Uterus (tissue), 4 donors: Measurements from ENCODE around the gene CRELD2. TPM values are rescaled to one million over a fixed set of nuclear protein-coding genes. Genes with fewer than 3 reads are reported as not detected.

Experiments used
- DNase-seq, 2 donors: peaks; one replicate each; pipeline ENCODE4 v3.0.0-alpha.2; 2019 to 2020
- H3K27ac ChIP-seq, 2 donors: fragments of 200-600 bp; sonication (generic); 1 replicate in 1 of 2; 2 replicates in 1 of 2; pipeline ENCODE4 v1.5.1; 2016 to 2018
- H3K27me3 ChIP-seq, 2 donors: fragments of 200-600 bp; sonication (generic); one replicate each; pipeline ENCODE4 v1.5.1; 2018 to 2019; ENCODE audit warnings: control low read depth in 1 of 2
- H3K36me3 ChIP-seq, 2 donors: fragments of 200-600 bp; sonication (generic); one replicate each; pipeline ENCODE4 v1.5.1; 2019; ENCODE audit warnings: control low read depth in 1 of 2
- H3K4me1 ChIP-seq, 2 donors: fragments of 200-600 bp; sonication (generic); one replicate each; pipeline ENCODE4 v1.5.1; 2018 to 2019; ENCODE audit warnings: control low read depth in 1 of 2
- H3K4me3 ChIP-seq, 2 donors: fragments of 200-600 bp; sonication (generic); 1 replicate in 1 of 2; 2 replicates in 1 of 2; pipeline ENCODE4 v1.5.1; 2018 to 2019; ENCODE audit warnings: mild to moderate bottlenecking in 1 of 2
- H3K9me3 ChIP-seq, 2 donors: fragments of 200-600 bp; sonication (generic); one replicate each; pipeline ENCODE4 v1.5.1; 2019; ENCODE audit warnings: control low read depth in 1 of 2
- POLR2A ChIP-seq, 2 donors: fragments of 450-650 bp; IDR thresholded peaks; one replicate each; pipeline ENCODE4 v1.6.1; 2016; ENCODE audit warnings: antibody characterized with exemption in 2 of 2, mild to moderate bottlenecking in 1 of 2, moderate library complexity in 1 of 2
- intact Hi-C: fragments of 100-400 bp; cut with DNase I; formaldehyde crosslinking; loops from one replicate; pipeline ENCODE4 v1.15.1; 2023; ENCODE audit warnings: low total_unique reads
- total RNA-seq, 4 donors: library from RNA; depleted of rRNA in 3 of 4; stranded (reverse); fragments of >200 nt in 3 of 4; gene quantifications; one replicate each; pipeline versions ENCODE4 v1.1.0 to v1.2.4, GENCODE V29; 2014 to 2023
- TF ChIP-seq, protein P1 (sequence below), 4 experiments: fragments of 200-600 bp in 2 of 4; fragments of 450-650 bp in 2 of 4; sonication (generic) in 2 of 4; IDR thresholded peaks; one replicate each; pipeline ENCODE4 v1.5.1; 2016 to 2019; ENCODE audit warnings: antibody characterized with exemption in 4 of 4, mild to moderate bottlenecking in 2 of 4, moderate library complexity in 1 of 4
- donor health status: DM: yes; HTN: yes; CAD: no.

Gene CRELD2
- total RNA-seq, 4 donors from 2014 or later = 3.6 to 37.0 (median 14.6) TPM

DNA sequence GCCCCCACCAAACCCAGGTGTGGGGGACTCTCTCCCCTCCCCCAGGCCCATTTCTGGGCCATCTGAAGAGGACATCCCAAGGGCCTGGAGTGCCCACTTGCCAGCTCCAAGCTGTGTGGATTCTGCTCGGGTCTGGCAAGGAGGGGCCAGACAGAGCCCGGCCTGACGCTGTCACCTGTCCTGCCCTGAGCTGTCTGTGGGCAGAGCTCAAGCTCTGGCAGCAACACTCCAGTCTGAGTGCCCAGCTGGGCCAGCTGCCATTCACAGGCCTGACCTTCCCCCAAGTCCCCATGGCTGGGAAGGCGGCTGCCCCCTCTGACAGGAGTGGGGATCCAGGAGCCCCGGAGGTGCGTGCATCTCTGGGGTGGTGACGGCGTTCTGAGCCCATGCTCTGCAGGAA, 35.9 kb downstream of the CRELD2 start:
- Histone ChIP-seq H3K27me3 (no peaks in the 10 kb centered on the region), H3K9me3 (no peaks in the 10 kb centered on the region), H3K27ac (peak overlapping the region in 1 of 2 donors; percentile 49), H3K4me1 (peaks cover 0 to 3% of the 10 kb centered on the region in 2 donors), H3K4me3 (no peak overlapping the region), H3K36me3 (no peaks in the 10 kb centered on the region)
- DNase-seq = no peak
- TF ChIP-seq, protein P1, sequence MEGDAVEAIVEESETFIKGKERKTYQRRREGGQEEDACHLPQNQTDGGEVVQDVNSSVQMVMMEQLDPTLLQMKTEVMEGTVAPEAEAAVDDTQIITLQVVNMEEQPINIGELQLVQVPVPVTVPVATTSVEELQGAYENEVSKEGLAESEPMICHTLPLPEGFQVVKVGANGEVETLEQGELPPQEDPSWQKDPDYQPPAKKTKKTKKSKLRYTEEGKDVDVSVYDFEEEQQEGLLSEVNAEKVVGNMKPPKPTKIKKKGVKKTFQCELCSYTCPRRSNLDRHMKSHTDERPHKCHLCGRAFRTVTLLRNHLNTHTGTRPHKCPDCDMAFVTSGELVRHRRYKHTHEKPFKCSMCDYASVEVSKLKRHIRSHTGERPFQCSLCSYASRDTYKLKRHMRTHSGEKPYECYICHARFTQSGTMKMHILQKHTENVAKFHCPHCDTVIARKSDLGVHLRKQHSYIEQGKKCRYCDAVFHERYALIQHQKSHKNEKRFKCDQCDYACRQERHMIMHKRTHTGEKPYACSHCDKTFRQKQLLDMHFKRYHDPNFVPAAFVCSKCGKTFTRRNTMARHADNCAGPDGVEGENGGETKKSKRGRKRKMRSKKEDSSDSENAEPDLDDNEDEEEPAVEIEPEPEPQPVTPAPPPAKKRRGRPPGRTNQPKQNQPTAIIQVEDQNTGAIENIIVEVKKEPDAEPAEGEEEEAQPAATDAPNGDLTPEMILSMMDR (IDR thresholded peaks at IDR 0.05) = no peak
- TF ChIP-seq POLR2A (IDR thresholded peaks at IDR 0.05) = no peak
- intact Hi-C loops = no loop called here

DNA sequence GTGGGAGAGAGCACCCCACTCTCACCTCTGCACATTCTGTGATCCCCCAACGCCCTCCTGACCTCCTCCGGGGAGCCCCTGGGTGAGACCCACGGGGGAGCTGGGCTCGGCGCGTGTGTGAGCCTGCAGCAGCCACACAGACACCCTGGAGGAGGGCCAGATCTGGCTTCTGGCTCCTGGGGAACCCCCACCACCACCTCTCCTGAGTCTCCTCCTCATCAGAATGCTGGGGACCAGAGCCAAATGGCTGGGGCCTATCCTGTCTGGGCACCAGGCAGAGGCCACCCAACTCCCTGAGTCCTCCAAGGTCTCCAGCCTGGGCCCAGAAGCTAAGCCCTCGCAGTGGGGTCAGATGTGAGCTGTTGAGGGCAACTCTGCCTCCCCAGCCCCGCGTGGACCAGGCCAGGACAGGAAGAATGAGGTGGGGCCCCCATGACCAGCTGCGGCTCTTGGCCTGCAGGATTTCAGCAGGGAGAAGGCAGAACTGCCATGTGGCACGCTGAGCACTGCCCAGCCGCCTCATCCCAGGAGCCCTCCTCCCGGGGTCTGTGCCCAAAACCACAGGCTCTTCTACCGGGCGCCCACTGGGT, 36.7 kb downstream of the CRELD2 start:
- H3K4me1 ChIP-seq = peaks cover 0 to 3% of the 10 kb centered on the region in 2 donors

DNA sequence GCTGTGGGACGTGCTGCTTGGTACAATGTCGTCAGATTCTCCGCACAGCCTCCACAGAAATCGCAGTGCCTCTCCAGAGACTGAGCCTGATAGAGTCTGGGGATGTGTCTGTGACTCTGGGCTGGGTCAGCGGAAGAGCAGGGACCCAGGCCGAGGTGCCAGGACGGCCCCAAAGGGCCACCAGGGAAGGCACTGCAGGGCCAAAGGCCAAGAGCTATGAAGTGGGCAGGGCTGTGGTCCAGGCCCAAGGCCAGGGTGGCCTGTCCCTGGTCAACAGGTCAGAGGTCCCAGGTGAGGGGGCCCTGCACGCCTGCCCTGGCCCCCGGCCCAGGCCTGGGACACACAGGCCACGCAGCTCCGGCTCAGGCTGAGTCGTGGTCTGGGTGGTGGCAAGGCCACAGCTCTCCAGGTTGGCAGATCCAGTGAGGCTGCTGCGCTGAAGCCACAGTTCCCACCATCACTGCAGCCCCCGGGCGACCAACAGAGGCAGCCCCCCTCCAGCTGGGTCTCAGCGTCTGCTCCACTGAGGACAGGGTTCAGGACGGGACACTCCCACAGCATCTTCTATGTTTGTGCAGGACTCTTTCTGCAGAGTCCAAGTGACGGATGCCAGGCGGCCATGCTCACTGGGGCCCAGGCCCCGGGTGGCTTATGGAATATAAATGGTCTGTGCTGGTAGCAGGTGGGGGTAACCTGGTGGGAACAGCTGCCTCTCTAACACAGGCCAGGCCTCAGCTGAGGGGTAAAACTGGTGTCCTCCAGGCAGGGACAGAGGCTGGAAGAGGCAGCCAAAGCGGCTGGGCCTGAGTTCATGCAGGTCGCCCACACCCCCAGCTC, 37.4 kb downstream of the CRELD2 start:
- intact Hi-C loops = no loop called here
- Histone ChIP-seq H3K4me3 (no peak overlapping the region), H3K27me3 (no peaks in the 10 kb centered on the region), H3K4me1 (peaks cover 0 to 3% of the 10 kb centered on the region in 2 donors), H3K9me3 (no peaks in the 10 kb centered on the region), H3K27ac (no peak overlapping the region), H3K36me3 (no peaks in the 10 kb centered on the region)
- DNase-seq = no peak
- TF ChIP-seq, protein P1 (IDR thresholded peaks at IDR 0.05) = no peak
- TF ChIP-seq POLR2A (IDR thresholded peaks at IDR 0.05) = no peak

More for the DNA sequence above, 36.7 kb downstream of the CRELD2 start:
- DNase-seq = no peak
- H3K27ac ChIP-seq = no peak overlapping the region
- H3K36me3 ChIP-seq = no peaks in the 10 kb centered on the region
- no peak overlapping the region for H3K4me3 ChIP-seq
- intact Hi-C loops = no loop called here
- H3K9me3 ChIP-seq = no peaks in the 10 kb centered on the region
- H3K27me3 ChIP-seq = no peaks in the 10 kb centered on the region
- TF ChIP-seq POLR2A (IDR thresholded peaks at IDR 0.05) = no peak
- TF ChIP-seq, protein P1 (IDR thresholded peaks at IDR 0.05) = no peak

DNA sequence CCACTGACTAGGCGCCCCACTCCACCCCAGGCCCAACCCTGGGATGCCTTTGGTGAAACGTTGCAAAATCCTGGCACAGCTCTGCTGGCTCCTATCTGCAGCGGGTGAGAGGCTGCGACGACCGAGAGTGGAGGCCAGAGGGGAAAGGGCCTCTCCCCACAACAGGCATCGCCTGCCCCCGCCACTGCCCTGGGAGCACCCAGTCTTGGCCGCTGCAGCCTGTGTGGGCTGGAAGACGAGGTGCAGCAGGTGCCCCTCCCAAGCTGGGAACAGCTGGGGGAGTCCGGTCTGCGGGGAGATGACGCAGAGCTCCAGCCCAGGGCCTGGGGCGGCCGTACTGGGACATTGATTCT, 38.0 kb downstream of the CRELD2 start:
- intact Hi-C loops = no loop called here
- H3K4me1 ChIP-seq = peaks cover 0 to 3% of the 10 kb centered on the region in 2 donors
- no peak for DNase-seq
- H3K27ac ChIP-seq = no peak overlapping the region
- TF ChIP-seq POLR2A (IDR thresholded peaks at IDR 0.05) = no peak
- TF ChIP-seq, protein P1 (IDR thresholded peaks at IDR 0.05) = no peak
- no peaks in the 10 kb centered on the region for H3K9me3 ChIP-seq
- H3K36me3 ChIP-seq = no peaks in the 10 kb centered on the region
- H3K27me3 ChIP-seq = no peaks in the 10 kb centered on the region
- H3K4me3 ChIP-seq = no peak overlapping the region
